Measurements from ENCODE around the gene KCNQ1. TPM values are rescaled to one million over a fixed set of nuclear protein-coding genes. Genes with fewer than 3 reads are reported as not detected.

KCNQ1 gene
- total RNA-seq, 1 donor from 2014 or later = 0.86 TPM

GRCh38 chr11:2647167-2647566 is 202.4 kb downstream of the KCNQ1 start:
- Mint-ChIP-seq H3K27ac (ENCODE audit: unreplicated experiment) (no peak overlapping the region), H3K36me3 (ENCODE audit: low read depth) (peaks cover 62% of the 10 kb centered on the region), H3K4me1 (no peaks in the 10 kb centered on the region), H3K9me3 (peaks cover 35% of the 10 kb centered on the region), H3K4me3 (no peak overlapping the region), H3K27me3 (ENCODE audit: low read depth) (peaks cover 9% of the 10 kb centered on the region)
- TF ChIP-seq CTCF (conservative IDR thresholded peaks at IDR 0.05) = no peak
- no peak for DNase-seq (ENCODE audit: low read depth, low spot score)

- no peaks in the 10 kb centered on the region for H3K4me1 Mint-ChIP-seq
- TF ChIP-seq CTCF (conservative IDR thresholded peaks at IDR 0.05) = no peak
- peaks cover 60% of the 10 kb centered on the region for H3K36me3 Mint-ChIP-seq (ENCODE audit: low read depth)
- no peak overlapping the region for H3K27ac Mint-ChIP-seq (ENCODE audit: unreplicated experiment)
- H3K27me3 Mint-ChIP-seq (ENCODE audit: low read depth) = peaks cover 9% of the 10 kb centered on the region
- H3K4me3 Mint-ChIP-seq = no peak overlapping the region
- no peak for DNase-seq (ENCODE audit: low read depth, low spot score)
- H3K9me3 Mint-ChIP-seq = peaks cover 38% of the 10 kb centered on the region
Observed at GRCh38 chr11:2647953-2648352, 203.1 kb downstream of the KCNQ1 start.

- no peak for DNase-seq (ENCODE audit: low read depth, low spot score)
- H3K4me3 Mint-ChIP-seq = no peak overlapping the region
- TF ChIP-seq CTCF (conservative IDR thresholded peaks at IDR 0.05) = no peak
- peaks cover 5% of the 10 kb centered on the region for H3K4me1 Mint-ChIP-seq
- peaks cover 56% of the 10 kb centered on the region for H3K36me3 Mint-ChIP-seq (ENCODE audit: low read depth)
- H3K27ac Mint-ChIP-seq (ENCODE audit: unreplicated experiment) = no peak overlapping the region
- peaks cover 30% of the 10 kb centered on the region for H3K9me3 Mint-ChIP-seq
- H3K27me3 Mint-ChIP-seq (ENCODE audit: low read depth) = peaks cover 3% of the 10 kb centered on the region
Observed at GRCh38 chr11:2649400-2649799, 204.6 kb downstream of the KCNQ1 start.

- peaks cover 30% of the 10 kb centered on the region for H3K9me3 Mint-ChIP-seq
- peaks cover 56% of the 10 kb centered on the region for H3K36me3 Mint-ChIP-seq (ENCODE audit: low read depth)
Observed at GRCh38 chr11:2649848-2650247, 205.0 kb downstream of the KCNQ1 start.

GRCh38 chr11:2650343-2650867 is 205.6 kb downstream of the KCNQ1 start:
- Mint-ChIP-seq H3K27ac (ENCODE audit: unreplicated experiment) (no peak overlapping the region), H3K4me1 (peaks cover 5% of the 10 kb centered on the region), H3K36me3 (ENCODE audit: low read depth) (peaks cover 56% of the 10 kb centered on the region), H3K9me3 (peaks cover 30% of the 10 kb centered on the region), H3K4me3 (no peak overlapping the region), H3K27me3 (ENCODE audit: low read depth) (peaks cover 3% of the 10 kb centered on the region)
- no peak for DNase-seq (ENCODE audit: low read depth, low spot score)
- TF ChIP-seq CTCF (conservative IDR thresholded peaks at IDR 0.05) = no peak

More at GRCh38 chr11:2649848-2650247, 205.0 kb downstream of the KCNQ1 start:
- DNase-seq (ENCODE audit: low read depth, low spot score) = no peak
- Mint-ChIP-seq H3K27ac (ENCODE audit: unreplicated experiment) (no peak overlapping the region), H3K27me3 (ENCODE audit: low read depth) (peaks cover 3% of the 10 kb centered on the region), H3K4me1 (peaks cover 5% of the 10 kb centered on the region), H3K4me3 (no peak overlapping the region)
- TF ChIP-seq CTCF (conservative IDR thresholded peaks at IDR 0.05) = no peak
